Activated T-cell treated with anti-CD3 and anti-CD28 coated beads, Interleukin-2, amount 50 U/mL, for 72 hours (primary cell): ENCODE data around the gene LDLRAD1. TPM values are rescaled to one million over a fixed set of nuclear protein-coding genes. Genes with fewer than 3 reads are reported as not detected.
"Not testable (repeated sequence)": the region's sequence is repeated elsewhere in the genome, so short reads cannot be mapped to it uniquely, and the experiment has no call there.

Source experiments
- ATAC-seq, 2 donors: fragments of 150-1000 bp; cut with Tn5 transposase; replicated peaks in 1 of 2; 2 replicates each; pipeline ENCODE4 v1.10.0; 2021; ENCODE audit warnings: moderate library complexity in 2 of 2, mild to moderate bottlenecking in 1 of 2
- DNase-seq, 2 donors: peaks; one replicate each; pipeline ENCODE4 v3.0.0; 2021 to 2022; ENCODE audit warnings: mixed read lengths in 1 of 2
- H3K27ac Mint-ChIP-seq: one replicate; pipeline ENCODE4 v1.8.0; 2022; ENCODE audit warnings: mild to moderate bottlenecking, moderate library complexity, mixed read lengths
- H3K27me3 Mint-ChIP-seq: one replicate; pipeline ENCODE4 v1.8.0; 2022; ENCODE audit warnings: low read depth, mixed read lengths
- H3K36me3 Mint-ChIP-seq, 2 donors: one replicate each; pipeline ENCODE4 v1.8.0; 2022; ENCODE audit warnings: mixed read lengths in 2 of 2, mild to moderate bottlenecking in 1 of 2; ENCODE audit not compliant: insufficient read depth in 2 of 2
- H3K4me1 Mint-ChIP-seq: one replicate; pipeline ENCODE4 v1.8.0; 2022; ENCODE audit warnings: low read depth, mixed read lengths
- H3K4me3 Mint-ChIP-seq, 2 donors: one replicate each; pipeline ENCODE4 v1.8.0; 2022; ENCODE audit warnings: mild to moderate bottlenecking in 2 of 2, mixed read lengths in 2 of 2, moderate library complexity in 2 of 2
- H3K9me3 Mint-ChIP-seq, 2 donors: one replicate each; pipeline ENCODE4 v1.8.0; 2022; ENCODE audit warnings: mixed read lengths in 2 of 2
- total RNA-seq, 2 donors: library from RNA; stranded (reverse); gene quantifications; one replicate each; pipeline ENCODE4 v1.2.3, GENCODE V29; 2022

The LDLRAD1 gene
- total RNA-seq, 2 donors from 2014 or later, result not detected

GRCh38 chr1:54011316-54012007 is 6.5 kb downstream of the LDLRAD1 start:
- no peak for DNase-seq
- Mint-ChIP-seq H3K4me1 (no peaks in the 10 kb centered on the region), H3K27me3 (no peaks in the 10 kb centered on the region)

GRCh38 chr1:54010415-54011117 is 7.4 kb downstream of the LDLRAD1 start:
- no peaks in the 10 kb centered on the region for H3K27me3 Mint-ChIP-seq
- no peak overlapping the region for H3K27ac Mint-ChIP-seq
- H3K4me1 Mint-ChIP-seq, result no peaks in the 10 kb centered on the region
- no peaks in the 10 kb centered on the region for H3K36me3 Mint-ChIP-seq
- DNase-seq (no peak), ATAC-seq (no peak)
- H3K4me3 Mint-ChIP-seq, result no peak overlapping the region
- no peaks in the 10 kb centered on the region for H3K9me3 Mint-ChIP-seq

More at GRCh38 chr1:54011316-54012007, 6.5 kb downstream of the LDLRAD1 start:
- H3K27ac Mint-ChIP-seq, result no peak overlapping the region
- H3K9me3 Mint-ChIP-seq, result no peaks in the 10 kb centered on the region
- H3K36me3 Mint-ChIP-seq, result no peaks in the 10 kb centered on the region
- no peak overlapping the region for H3K4me3 Mint-ChIP-seq
- ATAC-seq, result no peak

- no peaks in the 10 kb centered on the region for H3K27me3 Mint-ChIP-seq
- no peaks in the 10 kb centered on the region for H3K4me1 Mint-ChIP-seq
- H3K4me3 Mint-ChIP-seq, result no peak overlapping the region
- no peaks in the 10 kb centered on the region for H3K9me3 Mint-ChIP-seq
- no peaks in the 10 kb centered on the region for H3K36me3 Mint-ChIP-seq
- DNase-seq (no peak), ATAC-seq (no peak)
- H3K27ac Mint-ChIP-seq, result no peak overlapping the region
Measured at GRCh38 chr1:54009406-54009805, 8.6 kb downstream of the LDLRAD1 start.

DNA sequence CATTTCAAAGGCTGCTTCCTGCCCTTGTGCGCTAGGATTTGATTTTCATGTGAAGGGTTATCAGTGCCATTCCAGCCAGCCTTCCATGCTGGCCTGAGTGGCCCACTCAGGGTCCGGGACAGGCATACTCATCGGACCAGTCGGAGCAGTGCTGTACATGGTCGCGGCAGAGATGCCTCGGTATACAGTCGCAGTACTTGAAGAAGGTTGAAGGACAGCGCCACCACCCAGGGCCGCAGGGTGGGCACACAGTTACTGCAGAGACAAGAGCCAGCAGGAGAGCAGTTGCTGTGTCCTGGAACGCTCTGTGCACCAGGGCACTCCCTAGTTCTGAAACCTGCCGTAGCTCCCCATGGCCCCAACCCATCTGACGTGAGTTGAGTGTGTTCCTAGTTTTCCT is 9.1 kb downstream of the LDLRAD1 start:
- no peaks in the 10 kb centered on the region for H3K4me1 Mint-ChIP-seq
- H3K27me3 Mint-ChIP-seq, result no peaks in the 10 kb centered on the region
- no peaks in the 10 kb centered on the region for H3K36me3 Mint-ChIP-seq
- H3K27ac Mint-ChIP-seq, result no peak overlapping the region
- H3K4me3 Mint-ChIP-seq, result no peak overlapping the region
- DNase-seq, result no peak
- H3K9me3 Mint-ChIP-seq, result no peaks in the 10 kb centered on the region
- no peak for ATAC-seq

DNA sequence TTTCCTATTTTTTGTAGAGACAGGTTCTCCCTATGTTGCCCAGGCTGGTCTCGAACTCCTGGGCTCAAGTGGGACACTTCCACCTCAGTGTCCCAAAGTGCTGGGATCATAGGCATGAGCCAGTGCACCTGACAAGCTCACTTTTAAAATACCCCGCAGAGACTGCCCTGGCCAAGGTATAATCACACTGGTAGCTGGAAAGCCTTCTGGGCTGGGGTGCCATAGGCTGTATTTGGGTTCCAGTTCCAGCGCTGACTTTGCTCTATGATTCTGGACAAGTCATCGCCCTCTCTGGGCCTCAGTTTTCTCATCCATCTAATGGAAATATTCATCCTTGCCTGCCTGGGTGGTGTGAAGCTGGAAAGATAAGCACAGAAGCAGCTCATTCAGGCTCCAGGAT is 10.4 kb downstream of the LDLRAD1 start:
- no peaks in the 10 kb centered on the region for H3K36me3 Mint-ChIP-seq

GRCh38 chr1:54006508-54006907 is 11.5 kb downstream of the LDLRAD1 start:
- H3K27ac Mint-ChIP-seq, result no peak overlapping the region
- peaks cover 2% of the 10 kb centered on the region in 2 donors for H3K9me3 Mint-ChIP-seq
- H3K4me1 Mint-ChIP-seq, result no peaks in the 10 kb centered on the region
- no peak overlapping the region for H3K4me3 Mint-ChIP-seq
- H3K36me3 Mint-ChIP-seq, result no peaks in the 10 kb centered on the region
- ATAC-seq (no peak), DNase-seq (no peak)
- no peaks in the 10 kb centered on the region for H3K27me3 Mint-ChIP-seq

More for the DNA sequence above, 10.4 kb downstream of the LDLRAD1 start:
- no peaks in the 10 kb centered on the region for H3K27me3 Mint-ChIP-seq
- H3K27ac Mint-ChIP-seq, result no peak overlapping the region
- no peak for DNase-seq
- H3K4me1 Mint-ChIP-seq, result no peaks in the 10 kb centered on the region
- no peak for ATAC-seq
- peaks cover 2% of the 10 kb centered on the region in 2 donors for H3K9me3 Mint-ChIP-seq
- no peak overlapping the region for H3K4me3 Mint-ChIP-seq

DNA sequence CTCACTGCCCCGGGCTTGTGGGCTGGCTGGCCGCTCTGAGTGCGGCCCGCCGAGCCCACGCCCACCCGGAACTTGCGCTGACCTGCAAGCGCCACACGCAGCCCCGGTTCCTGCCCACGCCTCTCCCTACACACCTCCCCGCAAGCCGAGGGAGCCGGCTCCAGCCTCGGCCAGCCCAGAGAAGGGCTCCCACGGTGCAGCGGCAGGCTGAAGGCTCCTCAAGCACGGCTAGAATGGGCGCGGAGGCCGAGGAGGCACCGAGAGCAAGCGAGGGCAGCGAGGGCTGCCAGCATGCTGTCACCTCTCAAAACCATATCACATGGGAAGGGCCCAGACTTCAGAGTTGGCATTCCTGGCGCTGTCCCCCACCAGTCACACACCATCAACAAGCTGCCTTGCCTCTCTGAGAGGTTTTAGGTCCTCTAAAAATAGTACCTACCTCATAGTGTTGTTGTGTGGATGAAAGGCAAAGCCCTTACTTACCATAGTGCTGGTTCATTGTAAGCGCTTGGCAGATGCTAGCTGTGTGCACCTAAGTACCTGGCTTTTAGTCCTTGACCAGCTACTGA is 13.4 kb downstream of the LDLRAD1 start:
- Mint-ChIP-seq H3K27ac (no peak overlapping the region), H3K4me3 (no peak overlapping the region), H3K27me3 (no peaks in the 10 kb centered on the region), H3K36me3 (no peaks in the 10 kb centered on the region), H3K9me3 (peaks cover 2% of the 10 kb centered on the region in 2 donors), H3K4me1 (no peaks in the 10 kb centered on the region)
- ATAC-seq, result no peak
- DNase-seq, result no peak

DNA sequence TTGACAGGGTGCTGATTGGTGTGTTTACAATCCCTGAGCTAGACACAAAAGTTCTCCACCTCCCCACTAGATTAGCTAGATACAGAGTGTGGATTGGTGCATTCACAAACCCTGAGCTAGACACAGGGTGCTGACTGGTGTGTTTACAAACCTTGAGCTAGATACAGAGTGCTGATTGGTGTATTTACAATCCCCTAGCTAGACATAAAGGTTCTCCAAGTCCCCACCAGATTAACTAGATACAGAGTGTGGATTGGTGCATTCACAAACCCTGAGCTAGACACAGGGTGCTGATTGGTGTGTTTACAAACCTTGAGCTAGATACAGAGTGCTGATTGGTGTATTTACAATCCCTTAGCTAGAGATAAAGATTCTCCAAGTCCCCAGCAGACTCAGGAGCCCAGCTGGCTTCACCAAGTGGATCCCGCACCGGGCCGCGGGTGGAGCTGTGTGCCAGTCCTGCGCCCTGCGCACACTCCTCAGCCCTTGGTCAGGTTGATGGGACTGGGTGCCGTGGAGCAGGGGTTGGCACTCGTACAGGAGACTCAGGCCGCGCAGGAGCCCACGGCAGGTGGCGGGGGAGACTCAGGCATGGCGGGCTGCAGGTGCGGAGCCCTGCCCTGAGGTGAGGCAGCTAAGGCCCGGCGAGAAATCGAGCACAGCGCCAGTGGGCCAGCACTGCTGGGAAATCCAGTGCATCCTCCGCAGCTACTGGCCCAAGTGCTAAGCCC is 14.1 kb downstream of the LDLRAD1 start:
- not testable (repeated sequence) for ATAC-seq, H3K4me1 Mint-ChIP-seq, DNase-seq, H3K36me3 Mint-ChIP-seq, H3K27ac Mint-ChIP-seq, H3K27me3 Mint-ChIP-seq, H3K9me3 Mint-ChIP-seq, H3K4me3 Mint-ChIP-seq

DNA sequence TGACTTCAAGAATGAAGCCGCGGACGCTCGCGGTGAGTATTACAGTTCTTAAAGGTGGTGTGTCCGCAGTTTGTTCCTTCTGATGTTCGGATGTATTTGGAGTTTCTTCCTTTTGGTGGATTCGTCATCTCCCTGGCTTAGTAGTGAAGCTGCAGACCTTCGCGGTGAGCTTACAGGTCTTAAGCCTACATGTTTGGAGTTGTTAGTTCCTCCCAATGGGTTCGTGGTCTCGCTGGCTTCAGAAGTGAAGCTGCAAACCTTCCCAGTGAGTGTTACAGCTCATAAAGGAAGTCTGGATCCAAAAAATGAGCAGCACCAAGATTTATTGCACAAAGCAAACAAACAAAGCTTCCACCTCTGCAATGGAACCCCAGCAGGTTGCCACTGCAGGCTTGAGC is 14.7 kb downstream of the LDLRAD1 start:
- Mint-ChIP-seq H3K4me3 (no peak overlapping the region), H3K27me3 (no peaks in the 10 kb centered on the region), H3K36me3 (no peaks in the 10 kb centered on the region), H3K9me3 (peaks cover 2% of the 10 kb centered on the region in 2 donors), H3K4me1 (no peaks in the 10 kb centered on the region), H3K27ac (no peak overlapping the region)
- DNase-seq (no peak), ATAC-seq (no peak)

DNA sequence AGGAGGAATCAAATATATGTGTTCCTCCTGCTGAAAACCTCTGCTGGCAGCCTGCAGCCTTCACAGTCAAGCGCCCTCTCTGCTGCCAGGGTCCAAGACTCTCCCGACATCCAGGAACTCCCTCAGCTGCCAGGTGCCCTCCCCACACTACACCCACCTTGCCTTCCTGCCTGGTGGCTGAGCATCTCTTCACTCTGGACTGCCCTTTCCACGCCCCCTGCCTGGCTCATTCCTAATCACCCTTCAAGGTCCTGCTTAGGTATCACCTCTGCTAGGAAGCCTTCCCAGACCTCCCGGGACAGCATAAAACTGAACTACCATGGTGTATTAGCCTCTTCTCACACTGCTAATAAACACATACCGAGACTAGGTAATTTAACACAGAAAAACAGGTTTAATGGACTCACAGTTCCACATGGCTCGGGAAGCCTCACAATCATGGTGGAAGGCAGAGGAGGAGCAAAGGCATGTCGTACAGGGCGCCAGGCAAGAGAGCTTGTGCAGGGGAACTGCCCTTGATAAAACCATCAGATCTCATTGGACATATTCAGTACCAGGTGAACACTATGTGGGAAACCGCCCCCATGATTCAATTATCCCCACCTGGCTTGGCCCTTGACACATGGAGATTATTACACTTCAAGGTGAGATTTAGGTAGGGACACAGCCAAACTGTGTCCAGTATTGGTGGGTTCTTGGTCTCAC is 15.3 kb downstream of the LDLRAD1 start:
- ATAC-seq, result no peak
- H3K4me3 Mint-ChIP-seq, result no peak overlapping the region
- H3K9me3 Mint-ChIP-seq, result peaks cover 2% of the 10 kb centered on the region in 2 donors
- H3K27ac Mint-ChIP-seq, result no peak overlapping the region
- H3K4me1 Mint-ChIP-seq, result no peaks in the 10 kb centered on the region
- H3K27me3 Mint-ChIP-seq, result no peaks in the 10 kb centered on the region
- H3K36me3 Mint-ChIP-seq, result no peaks in the 10 kb centered on the region
- DNase-seq, result no peak

- H3K4me3 Mint-ChIP-seq, result no peak overlapping the region
- ATAC-seq (no peak), DNase-seq (no peak)
- no peak overlapping the region for H3K27ac Mint-ChIP-seq
- peaks cover 2% of the 10 kb centered on the region in 2 donors for H3K9me3 Mint-ChIP-seq
- H3K36me3 Mint-ChIP-seq, result no peaks in the 10 kb centered on the region
- no peaks in the 10 kb centered on the region for H3K27me3 Mint-ChIP-seq
- H3K4me1 Mint-ChIP-seq, result no peaks in the 10 kb centered on the region
Measured at GRCh38 chr1:54001591-54001990, 16.4 kb downstream of the LDLRAD1 start.

GRCh38 chr1:53999920-54000319 is 18.1 kb downstream of the LDLRAD1 start:
- DNase-seq, result no peak
- Mint-ChIP-seq H3K27ac (no peak overlapping the region), H3K27me3 (no peaks in the 10 kb centered on the region), H3K36me3 (no peaks in the 10 kb centered on the region), H3K4me1 (no peaks in the 10 kb centered on the region), H3K4me3 (no peak overlapping the region), H3K9me3 (peaks cover 2% of the 10 kb centered on the region in 2 donors)
- ATAC-seq, result no peak

DNA sequence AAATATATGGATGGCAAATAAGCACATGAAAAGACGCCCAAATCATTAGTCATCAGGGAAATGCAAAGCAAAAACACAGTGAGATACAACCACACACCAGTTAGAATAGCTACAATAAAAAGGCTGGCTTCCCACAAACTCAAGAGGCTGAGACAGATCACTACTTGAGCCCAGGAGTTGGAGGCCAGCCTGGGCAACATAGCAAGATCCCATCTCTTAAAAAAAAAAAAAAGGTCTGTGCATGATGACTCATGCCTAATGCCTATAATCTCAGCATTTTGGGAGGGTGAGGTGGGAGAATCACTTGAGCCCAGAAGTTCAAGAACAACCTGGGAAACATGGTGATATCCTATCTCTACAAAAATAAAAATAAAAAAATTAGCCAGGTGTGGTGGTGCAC is 19.8 kb downstream of the LDLRAD1 start:
- no peak for ATAC-seq
- no peak overlapping the region for H3K4me3 Mint-ChIP-seq
- H3K27ac Mint-ChIP-seq, result no peak overlapping the region
- no peaks in the 10 kb centered on the region for H3K4me1 Mint-ChIP-seq
- no peaks in the 10 kb centered on the region for H3K36me3 Mint-ChIP-seq
- peaks cover 2% of the 10 kb centered on the region in 2 donors for H3K9me3 Mint-ChIP-seq
- H3K27me3 Mint-ChIP-seq, result no peaks in the 10 kb centered on the region
- no peak for DNase-seq
